Suprapubic skin (tissue), 4 donors: ENCODE results near the gene UQCRH. TPM values are rescaled to one million over a fixed set of nuclear protein-coding genes. Genes with fewer than 3 reads are reported as not detected.
"Not testable (repeated sequence)": the region's sequence is repeated elsewhere in the genome, so short reads cannot be mapped to it uniquely, and the experiment has no call there.

Experiments used
- DNase-seq, 2 donors: peaks; one replicate each; pipeline ENCODE4 v3.0.0-alpha.2; 2019; ENCODE audit warnings: low spot score in 2 of 2
- H3K27ac ChIP-seq: fragments of 200-600 bp; sonication (generic); one replicate; pipeline ENCODE4 v1.5.1; 2019
- H3K27me3 ChIP-seq: fragments of 200-600 bp; sonication (generic); one replicate; pipeline ENCODE4 v1.5.1; 2019
- H3K36me3 ChIP-seq: fragments of 200-600 bp; sonication (generic); one replicate; pipeline ENCODE4 v1.5.1; 2019
- H3K4me1 ChIP-seq: fragments of 200-600 bp; sonication (generic); one replicate; pipeline ENCODE4 v1.5.1; 2019
- H3K4me3 ChIP-seq: fragments of 200-600 bp; sonication (generic); one replicate; pipeline ENCODE4 v1.5.1; 2019; ENCODE audit warnings: mild to moderate bottlenecking
- H3K9me3 ChIP-seq: fragments of 200-600 bp; sonication (generic); one replicate; pipeline ENCODE4 v1.5.1; 2019
- CTCF ChIP-seq, 2 donors: fragments of 200-600 bp in 1 of 2; fragments of 450-650 bp in 1 of 2; sonication (generic) in 1 of 2; IDR thresholded peaks; one replicate each; pipeline ENCODE4 v1.5.1; 2016 to 2019; ENCODE audit warnings: antibody characterized with exemption in 2 of 2, mild to moderate bottlenecking in 1 of 2, moderate library complexity in 1 of 2
- EP300 ChIP-seq: sonication (generic); formaldehyde crosslinking; IDR thresholded peaks from one replicate; pipeline ENCODE4 v1.6.1; 2017; ENCODE audit warnings: antibody characterized with exemption
- POLR2A ChIP-seq, 2 donors: fragments of 450-650 bp; IDR thresholded peaks; one replicate each; pipeline ENCODE4 v1.6.1; 2017; ENCODE audit warnings: antibody characterized with exemption in 2 of 2, mild to moderate bottlenecking in 2 of 2, moderate library complexity in 2 of 2
- POLR2AphosphoS5 ChIP-seq, 3 donors: sonication (generic); formaldehyde crosslinking; IDR thresholded peaks; one replicate each; pipeline ENCODE4 v1.6.1; 2017; ENCODE audit warnings: antibody characterized with exemption in 3 of 3
- WGBS: methylation state at CpG from one replicate; pipeline ENCODE4 v1.1.5; 2018; 5-methylcytosine and 5-hydroxymethylcytosine counted together
- total RNA-seq, 4 donors: library from RNA; depleted of rRNA; stranded (reverse); fragments of >200 nt; gene quantifications; one replicate each; pipeline ENCODE4 v1.1.0, GENCODE V29; 2016

UQCRH gene
- total RNA-seq, 4 donors from 2014 or later = 182 to 399 (median 283) TPM

- Histone ChIP-seq H3K27ac (no peak overlapping the region), H3K27me3 (no peaks in the 10 kb centered on the region), H3K9me3 (no peaks in the 10 kb centered on the region), H3K4me1 (peaks cover 44% of the 10 kb centered on the region), H3K4me3 (no peak overlapping the region), H3K36me3 (peaks cover 21% of the 10 kb centered on the region)
- TF ChIP-seq POLR2A (IDR thresholded peaks at IDR 0.05) = no peak
- no peak for TF ChIP-seq EP300
- no peak for TF ChIP-seq POLR2AphosphoS5 (IDR thresholded peaks at IDR 0.05)
- DNase-seq = no peak
- WGBS = 93% methylated on average over 8 of the region's 8 CpGs
Observed at GRCh38 chr1:46306159-46306530, 2.6 kb downstream of the UQCRH start.

- Histone ChIP-seq H3K27ac (no peak overlapping the region), H3K4me1 (peaks cover 34% of the 10 kb centered on the region), H3K27me3 (no peaks in the 10 kb centered on the region), H3K9me3 (no peaks in the 10 kb centered on the region), H3K4me3 (no peak overlapping the region), H3K36me3 (peaks cover 55% of the 10 kb centered on the region)
- 88% methylated on average over 16 of the region's 16 CpGs for WGBS
- no peak for DNase-seq
- no peak for TF ChIP-seq POLR2A (IDR thresholded peaks at IDR 0.05)
Observed at GRCh38 chr1:46309401-46310159, 6.1 kb downstream of the UQCRH start.

GRCh38 chr1:46310321-46310720, 6.8 kb downstream of the UQCRH start:
- TF ChIP-seq POLR2A (IDR thresholded peaks at IDR 0.05) = no peak
- TF ChIP-seq POLR2AphosphoS5 (IDR thresholded peaks at IDR 0.05) = no peak
- TF ChIP-seq CTCF (IDR thresholded peaks at IDR 0.05) = no peak
- no peak for TF ChIP-seq EP300
- peaks cover 62% of the 10 kb centered on the region for H3K36me3 ChIP-seq
- H3K9me3 ChIP-seq = no peaks in the 10 kb centered on the region
- H3K27me3 ChIP-seq = no peaks in the 10 kb centered on the region
- DNase-seq = no peak
- peaks cover 26% of the 10 kb centered on the region for H3K4me1 ChIP-seq
- no peak overlapping the region for H3K4me3 ChIP-seq
- 96% methylated on average over 4 of the region's 4 CpGs for WGBS
- no peak overlapping the region for H3K27ac ChIP-seq

DNA sequence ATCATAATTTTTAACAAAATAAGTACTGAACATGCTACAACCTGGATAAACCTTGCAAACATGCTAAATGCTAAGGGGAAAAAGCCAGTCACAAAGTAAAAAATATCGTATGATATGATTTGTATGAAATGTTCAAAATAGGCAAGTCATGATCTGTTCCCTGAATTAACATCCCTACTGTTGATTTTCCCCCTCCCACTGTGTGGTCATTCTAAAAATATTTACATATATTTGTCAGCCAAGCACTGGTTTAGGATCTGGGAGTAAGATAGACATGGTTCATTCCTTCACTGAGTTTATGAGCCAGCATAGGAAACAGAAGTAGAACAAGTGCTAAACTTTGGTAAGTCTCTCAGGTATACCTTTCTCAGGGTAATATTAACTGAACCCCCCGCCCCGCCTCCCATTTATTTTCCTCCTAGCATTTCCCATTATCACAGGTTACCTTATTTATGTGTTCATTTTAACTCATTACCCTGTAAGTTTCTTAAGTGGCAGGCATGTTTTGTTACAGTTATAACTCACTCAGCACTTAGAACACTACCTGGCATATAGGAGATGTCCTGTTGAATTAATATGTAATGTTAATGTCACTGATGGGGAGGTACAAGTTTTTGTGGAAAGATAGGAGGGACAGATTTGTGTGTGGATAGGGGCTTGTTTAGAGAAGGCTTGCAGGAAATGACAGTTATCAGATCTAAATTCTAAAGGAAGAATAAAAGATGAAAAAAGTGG, 12.3 kb downstream of the UQCRH start:
- TF ChIP-seq POLR2A (IDR thresholded peaks at IDR 0.05) (no peak), CTCF (IDR thresholded peaks at IDR 0.05) (no peak), EP300 (no peak), POLR2AphosphoS5 (IDR thresholded peaks at IDR 0.05) (no peak)
- no peaks in the 10 kb centered on the region for H3K27me3 ChIP-seq
- no peaks in the 10 kb centered on the region for H3K4me1 ChIP-seq
- no peak overlapping the region for H3K4me3 ChIP-seq
- H3K9me3 ChIP-seq = no peaks in the 10 kb centered on the region
- no peak for DNase-seq
- H3K27ac ChIP-seq = no peak overlapping the region
- H3K36me3 ChIP-seq = peaks cover 71% of the 10 kb centered on the region
- WGBS = 78% methylated on average over 3 of the region's 3 CpGs

DNA sequence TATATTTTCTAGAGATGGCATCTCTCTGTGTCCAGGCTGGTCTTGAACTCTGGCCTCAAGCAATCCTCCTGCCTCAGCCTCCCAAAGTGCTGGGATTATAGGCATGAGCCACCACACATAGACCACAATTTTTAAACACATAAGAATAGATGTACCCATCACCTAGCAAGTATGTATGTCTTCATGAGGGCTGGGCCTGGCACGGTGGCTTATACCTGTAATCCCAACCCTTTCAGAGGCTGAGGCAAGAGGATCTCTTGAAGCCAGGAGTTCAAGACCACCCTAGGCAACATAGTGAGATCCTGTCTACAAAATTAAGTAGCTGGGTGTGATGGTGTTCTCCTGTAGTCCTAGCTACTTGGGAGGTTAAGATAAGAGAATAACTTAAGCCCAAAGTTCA, 13.8 kb downstream of the UQCRH start:
- peaks cover 56% of the 10 kb centered on the region for H3K36me3 ChIP-seq
- no peak overlapping the region for H3K27ac ChIP-seq
- no peak for TF ChIP-seq POLR2AphosphoS5 (IDR thresholded peaks at IDR 0.05)
- no peak for TF ChIP-seq CTCF (IDR thresholded peaks at IDR 0.05)
- no peak for TF ChIP-seq POLR2A (IDR thresholded peaks at IDR 0.05)
- no peak for TF ChIP-seq EP300
- H3K4me3 ChIP-seq = no peak overlapping the region
- no peaks in the 10 kb centered on the region for H3K9me3 ChIP-seq
- no peaks in the 10 kb centered on the region for H3K27me3 ChIP-seq
- DNase-seq = no peak
- 73% methylated on average over 1 of the region's 1 CpG for WGBS
- H3K4me1 ChIP-seq = no peaks in the 10 kb centered on the region

GRCh38 chr1:46319301-46319700, 15.8 kb downstream of the UQCRH start:
- 93% methylated on average over 6 of the region's 6 CpGs for WGBS
- H3K4me3 ChIP-seq, H3K9me3 ChIP-seq, H3K4me1 ChIP-seq, H3K27me3 ChIP-seq, H3K27ac ChIP-seq: not testable (repeated sequence)
- peak in 1 of 2 donors; percentile 18 for DNase-seq
- peaks cover 36% of the 10 kb centered on the region for H3K36me3 ChIP-seq

GRCh38 chr1:46319960-46320914, 16.7 kb downstream of the UQCRH start:
- peaks cover 27% of the 10 kb centered on the region for H3K36me3 ChIP-seq
- DNase-seq = peak in 1 of 2 donors; percentile 38
- H3K4me3 ChIP-seq, H3K9me3 ChIP-seq, H3K27me3 ChIP-seq, H3K4me1 ChIP-seq, H3K27ac ChIP-seq: not testable (repeated sequence)
- 81% methylated on average over 13 of the region's 13 CpGs for WGBS

- not testable (repeated sequence) for H3K4me3 ChIP-seq, H3K27me3 ChIP-seq, H3K36me3 ChIP-seq, H3K9me3 ChIP-seq, H3K27ac ChIP-seq, H3K4me1 ChIP-seq
- WGBS = 92% methylated on average over 6 of the region's 6 CpGs
- peak in 1 of 2 donors; percentile 3 for DNase-seq
Observed at GRCh38 chr1:46322191-46322590, 18.7 kb downstream of the UQCRH start.

DNA sequence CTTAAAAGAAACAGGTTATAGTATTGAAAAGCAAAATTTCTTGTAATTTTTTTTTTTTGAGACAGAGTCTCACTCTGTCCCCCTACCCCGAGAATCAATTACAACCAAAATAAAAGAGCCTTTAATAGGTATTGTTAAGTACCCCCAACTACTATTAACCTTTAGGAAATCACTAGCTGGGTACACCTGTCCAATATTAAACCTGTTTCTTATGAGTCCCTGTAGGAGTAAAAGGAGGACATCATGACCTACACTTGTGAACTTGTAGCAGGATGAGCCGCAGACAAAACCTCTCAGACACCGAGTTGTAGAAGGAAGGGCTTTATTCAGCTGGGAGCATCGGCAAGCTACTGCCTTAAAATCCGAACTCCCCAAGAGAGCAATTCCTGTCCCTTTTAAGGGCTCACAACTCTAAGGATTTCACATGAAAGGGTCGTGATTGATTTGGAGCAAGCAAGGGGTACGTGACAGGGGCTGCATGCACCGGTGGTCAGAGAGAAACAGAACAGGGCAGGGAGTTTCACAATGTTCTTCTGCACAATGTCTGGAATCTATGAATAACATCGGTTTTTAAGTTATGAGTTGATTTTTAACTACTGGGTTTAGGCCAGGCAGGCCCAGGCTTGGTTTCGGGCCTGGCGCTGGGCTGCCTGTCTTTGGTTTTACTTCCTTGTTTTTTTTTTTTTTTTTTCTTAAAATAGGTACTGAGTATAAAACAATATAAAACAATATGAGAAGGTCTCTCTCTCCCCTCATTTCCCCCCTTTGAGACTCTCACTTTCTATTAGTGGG, 22.0 kb downstream of the UQCRH start:
- H3K27ac ChIP-seq, H3K36me3 ChIP-seq: not testable (repeated sequence)
- 85% methylated on average over 11 of the region's 11 CpGs for WGBS

More for the DNA sequence above, 22.0 kb downstream of the UQCRH start:
- H3K4me3 ChIP-seq, H3K4me1 ChIP-seq, DNase-seq, H3K27me3 ChIP-seq, H3K9me3 ChIP-seq: not testable (repeated sequence)
